Endothelial cell of umbilical vein (primary cell): ENCODE measurements around the gene ZNF507. TPM values are rescaled to one million over a fixed set of nuclear protein-coding genes. Genes with fewer than 3 reads are reported as not detected.

ENCODE experiments used
- BruUV-seq: library from RNA; stranded (reverse); fragments of 400-500 nt; replicated peaks from 2 replicates; lab custom pipeline; 2021; lab: Mats Ljungman, UMichigan
- CTCF ChIA-PET: fragments of 300-600, 350-600 bp; sonication (Branson Sonifier 250); formaldehyde crosslinking; loops from one replicate; lab custom pipeline; 2021; ENCODE audit warnings: antibody characterized with exemption, inconsistent platforms; lab: Charles Lee
- POLR2A ChIA-PET: fragments of 300-600, 350-600 bp; sonication (Branson Sonifier 250); formaldehyde crosslinking; loops from one replicate; lab custom pipeline; 2021; ENCODE audit warnings: antibody characterized with exemption, inconsistent platforms; lab: Charles Lee
- DNase-seq: peaks from one replicate; pipeline ENCODE4 v3.0.0-alpha.2; 2011; ENCODE audit warnings: low read depth, low spot score
- FAIRE-seq: peaks from 2 replicates; lab custom pipeline; 2011; peaks lifted over from hg19 to GRCh38; lab: Jason Lieb, UNC
- H2AFZ ChIP-seq: 2 replicates; pipeline ENCODE4 v1.6.0; 2012; ENCODE audit warnings: low read depth, low read length, control low read depth, inconsistent platforms
- H3K27ac ChIP-seq: 2 replicates; pipeline ENCODE4 v1.5.1; 2011; ENCODE audit warnings: low read depth, mild to moderate bottlenecking, control low read depth, low read length, moderate library complexity; ENCODE audit not compliant: insufficient read depth
- H3K27me3 ChIP-seq, 2 experiments: 2 replicates each; pipeline versions ENCODE4 v1.6.0 to v1.6.1; 2011; ENCODE audit warnings: low read length in 2 of 2, mixed read lengths in 1 of 2; ENCODE audit not compliant: control insufficient read depth in 2 of 2, insufficient read depth in 2 of 2
- H3K36me3 ChIP-seq, 2 experiments: 2 replicates in 1 of 2; 3 replicates in 1 of 2; pipeline ENCODE4 v1.5.1; 2011; ENCODE audit warnings: low read length in 2 of 2, mild to moderate bottlenecking in 1 of 2, moderate library complexity in 1 of 2; ENCODE audit not compliant: control insufficient read depth in 2 of 2, insufficient read depth in 2 of 2; ENCODE audit errors: extremely low read depth in 1 of 2
- H3K4me1 ChIP-seq: 3 replicates; pipeline ENCODE4 v1.5.1; 2011; ENCODE audit warnings: mild to moderate bottlenecking, low read length; ENCODE audit not compliant: control insufficient read depth, insufficient read depth; ENCODE audit errors: extremely low read depth
- H3K4me2 ChIP-seq: 2 replicates; pipeline ENCODE4 v1.6.1; 2011; ENCODE audit warnings: low read length, control low read depth, mixed read lengths; ENCODE audit not compliant: insufficient read depth
- H3K4me3 ChIP-seq, 3 experiments: fragments of 200-600 bp in 1 of 3; sonication (generic), shearing (Covaris generic) in 1 of 3; replicated peaks in 1 of 3; 2 replicates each; pipeline ENCODE4 v1.5.1; 2011 to 2016; ENCODE audit warnings: control low read depth in 3 of 3, low read length in 3 of 3, mild to moderate bottlenecking in 2 of 3, inconsistent platforms in 1 of 3, low read depth in 1 of 3, moderate library complexity in 1 of 3; ENCODE audit not compliant: insufficient read depth in 1 of 3
- H3K79me2 ChIP-seq: 2 replicates; pipeline ENCODE4 v1.6.0; 2012; ENCODE audit warnings: low read length, inconsistent platforms; ENCODE audit not compliant: control insufficient read depth, insufficient read depth
- H3K9ac ChIP-seq: replicated peaks from 2 replicates; pipeline ENCODE3; 2011; ENCODE audit warnings: low read length, control low read depth; ENCODE audit not compliant: insufficient read depth; ENCODE audit errors: extremely low read depth
- H3K9me1 ChIP-seq: replicated peaks from 3 replicates; pipeline ENCODE4 v1.6.0; 2011; ENCODE audit warnings: mild to moderate bottlenecking, low read length; ENCODE audit not compliant: control insufficient read depth, insufficient read depth; ENCODE audit errors: extremely low read depth
- H3K9me3 ChIP-seq: replicated peaks from 2 replicates; pipeline ENCODE4 v1.5.1; 2012; ENCODE audit warnings: low read length, inconsistent platforms; ENCODE audit not compliant: control insufficient read depth, insufficient read depth
- H4K20me1 ChIP-seq: replicated peaks from 2 replicates; pipeline ENCODE3; 2011; ENCODE audit warnings: mild to moderate bottlenecking, low read length; ENCODE audit not compliant: control insufficient read depth, insufficient read depth; ENCODE audit errors: extremely low read depth
- EZH2 ChIP-seq: IDR thresholded peaks from 2 replicates; pipeline ENCODE4 v1.6.1; 2012; ENCODE audit warnings: borderline replicate concordance, low read depth, mild to moderate bottlenecking, moderate library complexity, low read length, inconsistent platforms; ENCODE audit not compliant: severe bottlenecking
- FOS ChIP-seq: IDR thresholded peaks from 2 replicates; pipeline ENCODE4 v1.6.1; 2011; ENCODE audit warnings: mild to moderate bottlenecking, low read length, moderate library complexity, borderline replicate concordance; ENCODE audit not compliant: insufficient read depth
- GATA2 ChIP-seq: IDR thresholded peaks from 2 replicates; pipeline ENCODE4 v1.7.0; 2011; ENCODE audit warnings: low read depth, mild to moderate bottlenecking, moderate library complexity, mixed read lengths, low read length; ENCODE audit not compliant: insufficient read length, insufficient read depth
- JUN ChIP-seq: IDR thresholded peaks from 2 replicates; pipeline ENCODE4 v1.6.1; 2011; ENCODE audit warnings: borderline replicate concordance, low read depth; ENCODE audit not compliant: insufficient read length, insufficient read depth
- MYC ChIP-seq: IDR thresholded peaks from one replicate; pipeline ENCODE4 v1.6.1; 2011; ENCODE audit warnings: mild to moderate bottlenecking, low read depth, low read length
- POLR2A ChIP-seq: IDR thresholded peaks from 2 replicates; pipeline ENCODE4 v1.6.1; 2012; ENCODE audit warnings: low read depth, mild to moderate bottlenecking, control low read depth, low read length
- POLR2AphosphoS5 ChIP-seq: IDR thresholded peaks from 2 replicates; pipeline ENCODE4 v1.6.1; 2012; ENCODE audit warnings: low read depth, mild to moderate bottlenecking, control low read depth, low read length, moderate library complexity; ENCODE audit not compliant: insufficient read depth
- dilution Hi-C: fragments of 300-500 bp; cut with MboI; formaldehyde crosslinking; loops from one replicate; pipeline ENCODE4 v1.15.0; 2019; ENCODE audit warnings: low sequenced_read_pairs; ENCODE audit not compliant: extremely low pct_ligation_motif_present
- intact Hi-C: fragments of 100-400 bp; cut with micrococcal nuclease; formaldehyde crosslinking; loops from one replicate; pipeline ENCODE4 v1.10.0; 2022
- polyA plus RNA-seq, 4 experiments: library from polyadenylated mRNA; depleted of rRNA in 3 of 4; stranded (reverse) in 3 of 4; unstranded in 1 of 4; fragments of >200 nt; gene quantifications; 2 replicates each; pipeline versions ENCODE4 v1.2.1 to v1.2.3, GENCODE V29; 2011 to 2012; ENCODE audit warnings: missing spikeins in 1 of 4
- total RNA-seq: library from RNA; stranded (reverse); gene quantifications from 2 replicates; pipeline ENCODE4 v1.2.3, GENCODE V29; 2021
- TF ChIP-seq, protein P1 (sequence below), 2 donors: IDR thresholded peaks; 1 replicate in 1 of 2; 2 replicates in 1 of 2; pipeline ENCODE4 v1.5.1; 2011; ENCODE audit warnings: low read length in 2 of 2, mild to moderate bottlenecking in 2 of 2, moderate library complexity in 2 of 2, control low read depth in 1 of 2, inconsistent platforms in 1 of 2, low read depth in 1 of 2; ENCODE audit not compliant: insufficient read depth in 1 of 2; ENCODE audit errors: extremely low read depth in 1 of 2
- TF ChIP-seq, protein P2 (sequence below): IDR thresholded peaks from 2 replicates; pipeline ENCODE4 v1.6.1; 2011; ENCODE audit not compliant: insufficient read depth, insufficient read length

The ZNF507 gene
- total and polyA plus RNA-seq, 2 donors (not counting 3 experiments of a cell fraction or from before 2014, with no cell fraction given) = 6.8 to 23.0 TPM

DNA sequence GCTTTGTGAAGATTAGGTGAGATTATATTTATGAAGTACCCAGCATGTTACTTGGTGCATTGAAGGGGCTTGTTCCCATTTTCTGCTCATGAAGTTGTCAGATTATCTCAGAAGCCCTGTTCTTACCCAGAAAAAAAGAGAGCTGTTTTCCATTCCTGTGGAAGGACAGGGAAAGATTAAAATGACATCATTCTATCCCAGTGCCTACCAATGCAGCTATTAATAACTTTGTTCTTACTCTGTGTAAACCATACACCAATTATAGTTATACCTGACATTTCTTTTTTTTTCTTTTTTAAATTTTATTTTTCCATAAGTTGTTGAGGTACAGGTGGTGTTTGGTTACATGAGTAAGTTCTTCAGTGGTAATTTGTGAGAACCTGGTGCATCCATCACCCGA lies 18.6 kb downstream of the ZNF507 start:
- Histone ChIP-seq H4K20me1 (peaks cover 3% of the 10 kb centered on the region), H3K79me2 (peaks cover 59% of the 10 kb centered on the region), H3K27ac (no peak overlapping the region), H3K9me3 (no peaks in the 10 kb centered on the region), H3K4me2 (no peak overlapping the region), H3K9ac (no peak overlapping the region), H3K4me1 (no peaks in the 10 kb centered on the region), H2AFZ (no peak overlapping the region), H3K4me3 (no peak overlapping the region), H3K27me3 (no peaks in the 10 kb centered on the region), H3K36me3 (peaks cover 4 to 16% of the 10 kb centered on the region in 2 experiments), H3K9me1 (no peaks in the 10 kb centered on the region)
- intact Hi-C loops (no loop called here), dilution Hi-C loops (no loop called here)
- no TSS peak for BruUV-seq
- DNase-seq (no peak), FAIRE-seq (no peak)
- TF ChIP-seq POLR2A = no peak
- TF ChIP-seq EZH2 = no peak
- TF ChIP-seq POLR2AphosphoS5 = no peak
- no peak for TF ChIP-seq GATA2
- TF ChIP-seq FOS = no peak
- TF ChIP-seq, protein P1, sequence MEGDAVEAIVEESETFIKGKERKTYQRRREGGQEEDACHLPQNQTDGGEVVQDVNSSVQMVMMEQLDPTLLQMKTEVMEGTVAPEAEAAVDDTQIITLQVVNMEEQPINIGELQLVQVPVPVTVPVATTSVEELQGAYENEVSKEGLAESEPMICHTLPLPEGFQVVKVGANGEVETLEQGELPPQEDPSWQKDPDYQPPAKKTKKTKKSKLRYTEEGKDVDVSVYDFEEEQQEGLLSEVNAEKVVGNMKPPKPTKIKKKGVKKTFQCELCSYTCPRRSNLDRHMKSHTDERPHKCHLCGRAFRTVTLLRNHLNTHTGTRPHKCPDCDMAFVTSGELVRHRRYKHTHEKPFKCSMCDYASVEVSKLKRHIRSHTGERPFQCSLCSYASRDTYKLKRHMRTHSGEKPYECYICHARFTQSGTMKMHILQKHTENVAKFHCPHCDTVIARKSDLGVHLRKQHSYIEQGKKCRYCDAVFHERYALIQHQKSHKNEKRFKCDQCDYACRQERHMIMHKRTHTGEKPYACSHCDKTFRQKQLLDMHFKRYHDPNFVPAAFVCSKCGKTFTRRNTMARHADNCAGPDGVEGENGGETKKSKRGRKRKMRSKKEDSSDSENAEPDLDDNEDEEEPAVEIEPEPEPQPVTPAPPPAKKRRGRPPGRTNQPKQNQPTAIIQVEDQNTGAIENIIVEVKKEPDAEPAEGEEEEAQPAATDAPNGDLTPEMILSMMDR (IDR thresholded peaks at IDR 0.05; ENCODE audit: extremely low read depth in 1 of 2, insufficient read depth in 1 of 2, low read depth in 1 of 2, low read length in 2 of 2) = no peak
- TF ChIP-seq MYC = no peak
- TF ChIP-seq, protein P2, sequence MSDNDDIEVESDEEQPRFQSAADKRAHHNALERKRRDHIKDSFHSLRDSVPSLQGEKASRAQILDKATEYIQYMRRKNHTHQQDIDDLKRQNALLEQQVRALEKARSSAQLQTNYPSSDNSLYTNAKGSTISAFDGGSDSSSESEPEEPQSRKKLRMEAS = no peak
- no peak for TF ChIP-seq JUN
- CTCF ChIA-PET = interaction anchor here (1.0 kb wide), 1 partner anchor 10 kb away, joined by 3 read pairs; no protein-coding TSS in a partner anchor
- POLR2A ChIA-PET = no interaction called here
